ENCODE results near the gene TMTC2.

The TMTC2 gene

GRCh38 chr12:82870771-82871377 lies 184.2 kb downstream of the TMTC2 start:
- POLR2A ChIA-PET, result interaction anchor here (0.9 kb wide), 1 partner anchor 13 kb away, joined by 3 read pairs; no protein-coding TSS in a partner anchor

GRCh38 chr12:82872088-82872487 lies 185.4 kb downstream of the TMTC2 start:
- Histone ChIP-seq H3K27ac (ENCODE audit: extremely low read depth, low read depth, low read length) (0 out of 2 replicates have a peak overlapping the region, but pooled peaks have one; percentile 22), H3K4me1 (ENCODE audit: control insufficient read depth, insufficient read depth, low read length) (peaks cover 33% of the 10 kb centered on the region), H3K4me3 (ENCODE audit: low read depth, low read length) (no peak overlapping the region), H3K36me3 (ENCODE audit: control insufficient read depth in 2 of 2, insufficient read depth in 1 of 2, low read length in 2 of 2) (no peaks in the 10 kb centered on the region), H3K9me3 (ENCODE audit: control insufficient read depth, insufficient read depth, low read depth, low read length) (no peaks in the 10 kb centered on the region)
- TF ChIP-seq ZNF645 (tag by site-specific recombination; IDR thresholded peaks at IDR 0.05) (no peak), KLF16 (tag by site-specific recombination; IDR thresholded peaks at IDR 0.05) (no peak), ZNF416 (tag by site-specific recombination; IDR thresholded peaks at IDR 0.05) (no peak), ZNF280D (tag by site-specific recombination; IDR thresholded peaks at IDR 0.05) (no peak), ZSCAN5A (tag by site-specific recombination; IDR thresholded peaks at IDR 0.05) (no peak), ZNF639 (tag by site-specific recombination; IDR thresholded peaks at IDR 0.05) (no peak), KLF1 (tag by site-specific recombination; IDR thresholded peaks at IDR 0.05) (no peak), ZNF747 (tag by site-specific recombination; IDR thresholded peaks at IDR 0.05) (no peak), ZNF792 (tag by site-specific recombination; IDR thresholded peaks at IDR 0.05) (no peak), ZNF292 (tag by site-specific recombination; IDR thresholded peaks at IDR 0.05; ENCODE audit: borderline replicate concordance, low read depth) (no peak), ZBTB8A (tag by site-specific recombination; IDR thresholded peaks at IDR 0.05) (no peak), ZNF140 (tag by site-specific recombination; IDR thresholded peaks at IDR 0.05) (no peak), BCL11A (tag by site-specific recombination; IDR thresholded peaks at IDR 0.05; ENCODE audit: low read depth) (no peak)
- CTCF ChIA-PET, result no interaction called here
- POLR2A ChIA-PET, result no interaction called here

More at GRCh38 chr12:82870771-82871377, 184.2 kb downstream of the TMTC2 start:
- CTCF ChIA-PET, result no interaction called here
- Histone ChIP-seq H3K9me3 (ENCODE audit: control insufficient read depth, insufficient read depth, low read depth, low read length) (no peaks in the 10 kb centered on the region), H3K27ac (ENCODE audit: extremely low read depth, low read depth, low read length) (no peak overlapping the region), H3K36me3 (ENCODE audit: control insufficient read depth in 2 of 2, insufficient read depth in 1 of 2, low read length in 2 of 2) (no peaks in the 10 kb centered on the region), H3K4me1 (ENCODE audit: control insufficient read depth, insufficient read depth, low read length) (peaks cover 35% of the 10 kb centered on the region), H3K4me3 (ENCODE audit: low read depth, low read length) (no peak overlapping the region)
- TF ChIP-seq ZNF140 (tag by site-specific recombination; IDR thresholded peaks at IDR 0.05) (no peak), ZSCAN30 (tag by site-specific recombination; IDR thresholded peaks at IDR 0.05) (no peak), ZNF529 (tag by site-specific recombination; IDR thresholded peaks at IDR 0.05; ENCODE audit: insufficient replicate concordance) (no peak), INSM2 (tag by site-specific recombination; IDR thresholded peaks at IDR 0.05) (no peak), ZNF311 (tag by site-specific recombination; IDR thresholded peaks at IDR 0.05; ENCODE audit: borderline replicate concordance) (no peak)
